Skeletal muscle satellite cell (primary cell): ENCODE measurements around the gene ATP6V0E1. TPM values are rescaled to one million over a fixed set of nuclear protein-coding genes. Genes with fewer than 3 reads are reported as not detected.

Source experiments
- H3K27me3 ChIP-seq: 2 replicates; pipeline ENCODE4 v1.7.0; 2013; ENCODE audit warnings: low read length; ENCODE audit not compliant: control insufficient read depth, insufficient read depth
- H3K36me3 ChIP-seq: 2 replicates; pipeline ENCODE4 v1.7.0; 2013; ENCODE audit warnings: mild to moderate bottlenecking, control low read depth, low read length; ENCODE audit not compliant: insufficient read depth
- H3K4me1 ChIP-seq: 2 replicates; pipeline ENCODE4 v1.7.0; 2013; ENCODE audit warnings: low read length; ENCODE audit not compliant: control insufficient read depth, insufficient read depth
- H3K4me2 ChIP-seq: 2 replicates; pipeline ENCODE4 v1.7.0; 2013; ENCODE audit warnings: mild to moderate bottlenecking, low read length
- H3K4me3 ChIP-seq: 2 replicates; pipeline ENCODE4 v1.7.0; 2013; ENCODE audit warnings: low read length
- H3K9ac ChIP-seq: 2 replicates; pipeline ENCODE4 v1.7.0; 2013; ENCODE audit warnings: mild to moderate bottlenecking, low read depth, low read length, moderate library complexity
- H3K9me3 ChIP-seq: replicated peaks from 2 replicates; pipeline ENCODE4 v1.7.0; 2013; ENCODE audit warnings: mild to moderate bottlenecking, control low read depth, low read length
- total RNA-seq: library from RNA; depleted of rRNA; stranded (reverse); fragments of >200 nt; gene quantifications from 2 replicates; pipeline ENCODE4 v1.2.3, GENCODE V29; 2012; rRNA removed

The ATP6V0E1 gene
- total RNA-seq = 162 and 237 TPM in 2 replicates

DNA sequence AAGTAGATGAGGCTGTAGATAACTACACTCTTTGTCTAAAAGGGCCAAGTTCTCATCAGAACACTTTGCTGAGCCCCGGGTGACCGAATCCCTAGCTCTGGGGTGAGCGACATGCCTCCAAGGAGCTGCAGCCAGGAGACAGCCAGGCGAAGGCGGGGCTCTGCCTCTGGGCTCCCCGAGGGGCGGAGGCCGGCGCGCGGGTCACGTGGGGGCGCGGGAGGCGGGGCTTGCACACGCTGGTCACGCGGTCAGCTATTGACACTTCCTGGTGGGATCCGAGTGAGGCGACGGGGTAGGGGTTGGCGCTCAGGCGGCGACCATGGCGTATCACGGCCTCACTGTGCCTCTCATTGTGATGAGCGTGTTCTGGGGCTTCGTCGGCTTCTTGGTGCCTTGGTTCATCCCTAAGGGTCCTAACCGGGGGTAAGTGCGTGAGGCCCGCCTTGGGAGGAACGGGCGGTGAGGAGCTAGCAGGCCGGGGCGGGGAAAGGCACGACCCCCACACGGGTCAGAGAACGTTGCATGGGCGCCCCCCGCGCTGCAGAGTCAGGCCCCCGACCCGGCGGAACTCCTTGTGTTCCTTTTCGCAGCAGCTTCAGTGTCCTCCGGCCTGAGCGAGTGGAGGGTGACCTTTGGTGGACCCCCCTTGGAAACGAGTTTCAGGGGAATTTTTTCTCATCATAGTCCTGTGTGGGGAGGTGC lies at the start of gene ATP6V0E1:
ATP6V0E1 (plus strand) TSS at position 230 of the 702 bp plus-strand sequence; CDS start at position 320, 90 bp downstream.
- Histone ChIP-seq H3K4me1 (peaks cover 11% of the 10 kb centered on the region), H3K4me3 (peak within 1 kb of the TSS; percentile 98), H3K4me2 (peak within 1 kb of the TSS; percentile 92), H3K9me3 (no peaks in the 10 kb centered on the region), H3K27me3 (no peaks in the 10 kb centered on the region), H3K36me3 (peaks cover 24% of the 10 kb centered on the region), H3K9ac (peak within 1 kb of the TSS; percentile 98)

DNA sequence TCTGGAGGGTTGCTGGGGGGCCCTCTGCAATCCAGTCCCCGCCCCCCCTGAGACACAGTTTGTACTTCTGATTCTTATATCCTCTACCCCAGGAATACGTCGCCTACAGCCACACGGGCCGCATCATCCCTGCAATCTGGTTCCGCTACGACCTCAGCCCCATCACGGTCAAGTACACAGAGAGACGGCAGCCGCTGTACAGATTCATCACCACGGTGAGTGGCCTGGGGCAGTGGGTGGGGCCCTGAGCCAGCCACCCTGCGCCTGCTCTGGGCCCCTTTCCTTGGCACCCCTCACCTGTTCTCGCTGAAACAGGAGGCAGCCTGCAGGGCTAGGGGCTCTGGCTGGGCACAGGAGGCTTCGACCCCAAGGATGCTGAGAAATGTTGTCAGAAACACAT lies 48.5 kb upstream of the ATP6V0E1 start:
- no peaks in the 10 kb centered on the region for H3K27me3 ChIP-seq
- H3K9ac ChIP-seq = no peak overlapping the region
- no peak overlapping the region for H3K4me3 ChIP-seq
- H3K9me3 ChIP-seq = no peaks in the 10 kb centered on the region
- peaks cover 26% of the 10 kb centered on the region for H3K4me1 ChIP-seq
- H3K36me3 ChIP-seq = peaks cover 64% of the 10 kb centered on the region
- H3K4me2 ChIP-seq = no peak overlapping the region

- Histone ChIP-seq H3K9me3 (no peaks in the 10 kb centered on the region), H3K27me3 (no peaks in the 10 kb centered on the region), H3K4me2 (no peak overlapping the region), H3K36me3 (peaks cover 71% of the 10 kb centered on the region), H3K4me1 (peaks cover 18% of the 10 kb centered on the region), H3K4me3 (no peak overlapping the region), H3K9ac (no peak overlapping the region)
Observed at GRCh38 chr5:172936401-172936800, 47.2 kb upstream of the ATP6V0E1 start.

- Histone ChIP-seq H3K27me3 (no peaks in the 10 kb centered on the region), H3K4me2 (no peak overlapping the region), H3K36me3 (peaks cover 73% of the 10 kb centered on the region), H3K9ac (peak overlapping the region; percentile 7), H3K4me1 (peaks cover 24% of the 10 kb centered on the region), H3K9me3 (no peaks in the 10 kb centered on the region), H3K4me3 (no peak overlapping the region)
Observed at GRCh38 chr5:172939071-172939470, 44.5 kb upstream of the ATP6V0E1 start.

DNA sequence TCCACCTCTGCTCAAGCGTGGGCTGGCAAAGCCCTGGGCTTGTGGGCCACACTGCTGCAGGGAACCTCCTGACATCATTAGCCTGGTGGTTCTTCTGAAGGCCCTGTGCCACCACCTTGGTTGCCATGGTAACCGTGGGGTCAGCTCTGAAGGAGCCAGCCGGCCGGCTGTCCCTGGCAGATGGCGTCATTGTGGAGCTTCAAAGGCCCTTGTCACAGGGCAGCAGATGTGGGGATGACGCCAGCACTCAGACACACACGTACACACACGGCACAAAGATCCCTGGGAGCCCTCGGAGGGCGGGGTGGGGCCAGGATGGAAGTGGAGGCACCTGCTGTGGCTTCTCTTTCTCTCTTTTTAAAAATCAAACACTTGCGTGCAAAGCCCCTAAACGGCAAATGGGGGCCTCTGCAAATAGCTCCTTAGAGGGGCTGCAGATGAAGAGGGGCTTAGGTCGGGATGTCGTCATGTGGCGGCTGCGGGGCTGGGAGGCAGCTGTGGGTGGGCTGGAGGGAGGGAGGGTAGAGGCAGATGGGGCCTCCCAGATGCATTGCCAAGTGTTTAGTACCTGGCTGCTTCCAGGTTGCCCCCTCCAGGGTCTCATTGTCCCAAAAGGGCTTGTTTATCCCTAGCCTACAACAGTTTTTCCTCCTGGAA lies 43.8 kb upstream of the ATP6V0E1 start:
- Histone ChIP-seq H3K4me2 (no peak overlapping the region), H3K27me3 (no peaks in the 10 kb centered on the region), H3K9me3 (no peaks in the 10 kb centered on the region), H3K36me3 (peaks cover 68% of the 10 kb centered on the region), H3K4me3 (no peak overlapping the region), H3K4me1 (peaks cover 28% of the 10 kb centered on the region), H3K9ac (peak overlapping the region; percentile 7)

DNA sequence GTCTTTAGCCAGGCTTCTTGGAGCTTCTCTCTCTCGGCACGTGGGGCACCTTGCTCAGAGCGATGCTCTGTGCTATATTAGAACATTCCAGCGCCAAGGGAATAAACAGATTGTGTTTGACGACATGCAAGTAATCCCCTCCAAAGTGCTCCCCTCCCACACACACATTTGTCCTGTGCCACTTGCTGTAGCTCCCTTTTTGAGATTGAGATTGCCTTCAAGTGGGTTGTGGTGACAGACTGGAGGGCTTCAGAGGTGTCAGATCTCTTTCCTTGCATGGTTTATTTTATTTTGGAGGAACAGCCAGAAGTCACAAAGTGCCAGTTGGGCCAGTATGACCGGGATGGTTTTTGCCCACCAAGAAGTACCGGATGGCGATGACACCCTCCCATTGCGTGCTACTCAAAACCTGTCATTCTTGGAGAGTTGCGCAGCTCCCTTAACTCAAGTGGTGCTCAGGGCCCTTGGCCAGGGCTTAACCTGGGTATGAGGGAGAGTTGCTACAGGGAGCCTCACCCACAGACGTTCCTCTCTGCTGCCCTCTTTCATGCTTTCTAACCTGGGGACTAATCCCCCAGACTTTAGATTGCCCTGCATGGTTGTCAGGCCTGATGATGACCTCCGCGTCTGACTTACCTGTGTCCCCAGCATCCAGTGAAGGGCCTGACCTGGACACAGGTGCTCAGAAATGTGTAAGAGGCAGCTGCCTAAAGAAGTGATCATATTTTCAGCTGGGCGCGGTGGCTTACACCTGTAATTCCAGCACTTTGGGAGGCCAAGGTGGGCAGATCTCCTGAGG lies 43.1 kb upstream of the ATP6V0E1 start:
- Histone ChIP-seq H3K27me3 (no peaks in the 10 kb centered on the region), H3K36me3 (peaks cover 62% of the 10 kb centered on the region), H3K4me2 (no peak overlapping the region), H3K4me1 (peaks cover 34% of the 10 kb centered on the region), H3K9ac (no peak overlapping the region), H3K4me3 (no peak overlapping the region), H3K9me3 (no peaks in the 10 kb centered on the region)

DNA sequence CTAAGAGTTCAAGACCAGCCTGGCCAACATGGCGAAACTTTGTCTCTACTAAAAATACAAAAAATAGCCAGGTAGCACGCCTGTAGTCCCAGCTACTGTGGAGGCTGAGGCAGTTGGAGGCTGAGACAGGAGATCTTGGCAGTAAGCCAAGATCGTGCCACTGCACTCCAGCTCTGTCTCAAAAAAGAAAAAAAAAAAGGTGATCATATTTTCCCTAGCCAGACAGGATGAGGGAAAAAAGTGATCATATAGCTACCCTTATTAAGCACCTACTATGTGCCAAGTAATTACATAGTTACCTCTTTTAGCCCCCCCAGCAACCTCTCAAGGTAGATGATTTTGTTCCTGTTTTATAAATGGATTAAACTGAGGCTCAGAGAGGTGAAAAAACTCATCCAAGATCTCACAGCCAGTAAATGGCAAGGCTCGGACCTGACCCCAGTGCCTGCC lies 42.5 kb upstream of the ATP6V0E1 start:
- H3K4me1 ChIP-seq = peaks cover 34% of the 10 kb centered on the region
- peak overlapping the region; percentile 36 for H3K9ac ChIP-seq
- no peak overlapping the region for H3K4me3 ChIP-seq
- peaks cover 58% of the 10 kb centered on the region for H3K36me3 ChIP-seq
- H3K9me3 ChIP-seq = no peaks in the 10 kb centered on the region
- no peak overlapping the region for H3K4me2 ChIP-seq
- no peaks in the 10 kb centered on the region for H3K27me3 ChIP-seq

DNA sequence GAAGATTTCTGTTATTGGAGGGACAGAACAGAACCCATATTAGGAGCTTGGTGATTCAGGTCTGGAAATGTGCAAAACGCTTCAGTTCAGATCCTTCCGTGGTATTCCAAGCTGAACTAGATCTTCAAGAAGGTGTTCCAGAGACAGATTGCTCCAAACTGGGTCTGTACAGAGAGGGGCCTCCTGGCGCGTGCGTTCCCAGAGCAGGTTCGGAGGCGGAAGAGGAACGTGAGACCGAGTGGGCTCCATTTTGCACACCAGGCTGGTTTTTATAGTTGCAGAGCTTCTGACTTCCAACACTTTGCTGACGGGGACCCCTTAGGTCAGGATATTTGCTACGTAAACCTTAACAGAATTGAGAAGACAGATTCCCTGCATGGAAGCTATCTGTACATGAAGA lies 41.0 kb upstream of the ATP6V0E1 start:
- no peak overlapping the region for H3K4me2 ChIP-seq
- H3K9me3 ChIP-seq = no peaks in the 10 kb centered on the region
- H3K36me3 ChIP-seq = peaks cover 51% of the 10 kb centered on the region
- H3K4me1 ChIP-seq = peaks cover 38% of the 10 kb centered on the region
- peak overlapping the region; percentile 78 for H3K9ac ChIP-seq
- H3K27me3 ChIP-seq = no peaks in the 10 kb centered on the region
- no peak overlapping the region for H3K4me3 ChIP-seq

- Histone ChIP-seq H3K27me3 (no peaks in the 10 kb centered on the region), H3K4me2 (peak overlapping the region; percentile 18), H3K4me3 (no peak overlapping the region), H3K36me3 (peaks cover 46% of the 10 kb centered on the region), H3K9me3 (no peaks in the 10 kb centered on the region), H3K9ac (peak overlapping the region; percentile 81), H3K4me1 (peaks cover 39% of the 10 kb centered on the region)
Observed at GRCh38 chr5:172943283-172943841, 40.2 kb upstream of the ATP6V0E1 start.

- Histone ChIP-seq H3K9me3 (no peaks in the 10 kb centered on the region), H3K9ac (peak overlapping the region; percentile 81), H3K4me1 (peaks cover 39% of the 10 kb centered on the region), H3K4me3 (no peak overlapping the region), H3K27me3 (no peaks in the 10 kb centered on the region), H3K36me3 (peaks cover 44% of the 10 kb centered on the region), H3K4me2 (peak overlapping the region; percentile 18)
Observed at GRCh38 chr5:172943906-172944305, 39.7 kb upstream of the ATP6V0E1 start.

DNA sequence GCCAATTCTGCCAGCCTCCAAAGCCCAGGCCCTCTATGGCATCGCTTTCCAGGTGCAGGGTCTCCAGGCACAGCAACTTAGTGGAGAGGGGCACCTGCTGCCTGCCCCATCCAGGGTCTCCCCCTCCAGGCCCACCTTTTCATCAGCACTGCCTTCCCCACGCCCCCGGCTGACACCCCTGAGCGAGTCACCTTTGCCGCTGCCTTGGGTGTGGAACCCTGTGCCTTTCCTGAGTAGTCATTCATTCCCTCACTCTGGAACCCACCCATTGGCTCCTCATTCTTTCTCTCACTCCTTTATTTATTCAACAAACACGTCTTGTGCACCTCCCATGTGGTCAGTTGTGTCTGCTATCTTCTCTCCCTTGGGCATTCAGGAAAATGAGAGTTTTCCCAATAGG lies 38.8 kb upstream of the ATP6V0E1 start:
- Histone ChIP-seq H3K27me3 (no peaks in the 10 kb centered on the region), H3K4me1 (peaks cover 39% of the 10 kb centered on the region), H3K9ac (peak overlapping the region; percentile 23), H3K4me2 (no peak overlapping the region), H3K36me3 (peaks cover 45% of the 10 kb centered on the region), H3K9me3 (no peaks in the 10 kb centered on the region), H3K4me3 (no peak overlapping the region)
